ENCODE measurements around the gene SERP2.

- TF ChIP-seq YY1 (IDR thresholded peaks at IDR 0.05; ENCODE audit: insufficient read depth, insufficient read length) (no peak), SUZ12 (IDR thresholded peaks at IDR 0.05; ENCODE audit: extremely low read depth, insufficient read depth, insufficient read length) (no peak), ZNF274 (IDR thresholded peaks at IDR 0.05; ENCODE audit: low read depth, low read length) (no peak)
Observed at GRCh38 chr13:44385401-44385800, 11.8 kb downstream of the SERP2 start.

All from NT2/D1 (cell line).